Right renal pelvis (tissue), 4 donors: ENCODE measurements around the gene ADAMTS12. TPM values are rescaled to one million over a fixed set of nuclear protein-coding genes. Genes with fewer than 3 reads are reported as not detected.
"Not testable (repeated sequence)": the region's sequence is repeated elsewhere in the genome, so short reads cannot be mapped to it uniquely, and the experiment has no call there.

Source experiments
- DNase-seq, 4 donors: peaks; one replicate each; pipeline ENCODE4 v3.0.0-alpha.2; 2013; ENCODE audit warnings: low read depth in 4 of 4, low spot score in 3 of 4, missing footprints in 1 of 4
- polyA plus RNA-seq, 4 donors: library from polyadenylated mRNA; unstranded; fragments of 120-200 nt; gene quantifications; one replicate each; pipeline ENCODE4 v1.2.1, GENCODE V29; 2013; ENCODE audit not compliant: insufficient read length in 4 of 4

ADAMTS12 gene
- polyA plus RNA-seq: 10 to 100 TPM; 14.3 to 17.8 (median 15.9) TPM

- peak in 1 of 4 donors; percentile 33 for DNase-seq
Measured at GRCh38 chr5:33891788-33892619, at the start of gene ADAMTS12. Gene ADAMTS12 (minus strand): TSS chr5:33891990. CDS start chr5:33891856, 134 bp downstream.

GRCh38 chr5:33941090-33941489 is 49.3 kb upstream of the ADAMTS12 start:
- DNase-seq: no peak

- no peak for DNase-seq
Measured at GRCh38 chr5:33939556-33940262, 47.9 kb upstream of the ADAMTS12 start.

GRCh38 chr5:33938881-33939280 is 47.1 kb upstream of the ADAMTS12 start:
- no peak for DNase-seq

- no peak for DNase-seq
Measured at GRCh38 chr5:33938507-33938796, 46.7 kb upstream of the ADAMTS12 start.

- DNase-seq: no peak
Measured at GRCh38 chr5:33937707-33938506, 46.1 kb upstream of the ADAMTS12 start.

- no peak for DNase-seq
Measured at GRCh38 chr5:33937017-33937706, 45.4 kb upstream of the ADAMTS12 start.

GRCh38 chr5:33936381-33937016 is 44.7 kb upstream of the ADAMTS12 start, which contains the start of gene RXFP3:
Gene RXFP3 (plus strand): TSS chr5:33936386. CDS start chr5:33936741, 355 bp downstream.
- peak in 2 of 4 donors; percentile 3 to 8 for DNase-seq

- DNase-seq: peak; percentile 49 to 68 (median 60)
Measured at GRCh38 chr5:33936004-33936380, 44.2 kb upstream of the ADAMTS12 start.

- no peak for DNase-seq
Measured at GRCh38 chr5:33934176-33934575, 42.4 kb upstream of the ADAMTS12 start.

- no peak for DNase-seq
Measured at GRCh38 chr5:33933723-33934169, 42.0 kb upstream of the ADAMTS12 start.

GRCh38 chr5:33931136-33931535 is 39.3 kb upstream of the ADAMTS12 start:
- no peak for DNase-seq

- DNase-seq: no peak
Measured at GRCh38 chr5:33929925-33930690, 38.3 kb upstream of the ADAMTS12 start.

- no peak for DNase-seq
Measured at GRCh38 chr5:33928283-33928682, 36.5 kb upstream of the ADAMTS12 start.

GRCh38 chr5:33927685-33928084 is 35.9 kb upstream of the ADAMTS12 start:
- DNase-seq: no peak

GRCh38 chr5:33925278-33925677 is 33.5 kb upstream of the ADAMTS12 start:
- DNase-seq: no peak

GRCh38 chr5:33921002-33921401 is 29.2 kb upstream of the ADAMTS12 start:
- DNase-seq: no peak

- not testable (repeated sequence) for DNase-seq
Measured at GRCh38 chr5:33914844-33915243, 23.1 kb upstream of the ADAMTS12 start.

GRCh38 chr5:33906248-33906647 is 14.5 kb upstream of the ADAMTS12 start:
- DNase-seq: not testable (repeated sequence)
